ENCODE measurements around the gene GRIN2A. TPM values are rescaled to one million over a fixed set of nuclear protein-coding genes. Genes with fewer than 3 reads are reported as not detected.

The GRIN2A gene
- polyA plus RNA-seq, 1 donor from 2014 or later, result 0.11 TPM

- Histone ChIP-seq H4K20me1 (ENCODE audit: insufficient read depth) (no peaks in the 10 kb centered on the region), H3F3A (ENCODE audit: insufficient read depth, low read length, poor library complexity, severe bottlenecking) (no peaks in the 10 kb centered on the region), H3K9me2 (ENCODE audit: insufficient read depth, low read length) (no peaks in the 10 kb centered on the region), H3K27me3 (ENCODE audit: insufficient read depth, low read depth, low read length) (no peaks in the 10 kb centered on the region), H3K36me3 (ENCODE audit: insufficient read depth, low read length) (no peaks in the 10 kb centered on the region), H3K9ac (ENCODE audit: low read length) (no peak overlapping the region), H3K4me3 (ENCODE audit: low read length) (no peak overlapping the region), H3K79me2 (replicated peaks; ENCODE audit: insufficient read depth, low read length) (no peaks in the 10 kb centered on the region), H3K9me3 (ENCODE audit: low read length) (no peaks in the 10 kb centered on the region), H2AFZ (ENCODE audit: low read depth, low read length) (no peak overlapping the region), H3K27ac (ENCODE audit: low read length) (no peak overlapping the region), H3K4me2 (ENCODE audit: low read length) (no peak overlapping the region)
- TF ChIP-seq CTCF (IDR thresholded peaks at IDR 0.05; ENCODE audit: poor library complexity, severe bottlenecking), result no peak
- no peak for TF ChIP-seq MXI1 (conservative IDR thresholded peaks at IDR 0.05; ENCODE audit: poor library complexity, severe bottlenecking)
- no peak for TF ChIP-seq SMC3 (conservative IDR thresholded peaks at IDR 0.05; ENCODE audit: poor library complexity)
- TF ChIP-seq RAD21 (conservative IDR thresholded peaks at IDR 0.05), result no peak
- no peak for TF ChIP-seq EP300 (conservative IDR thresholded peaks at IDR 0.05; ENCODE audit: poor library complexity, severe bottlenecking)
- TF ChIP-seq POLR2AphosphoS5 (IDR thresholded peaks at IDR 0.05), result no peak
- no peak for TF ChIP-seq EZH2 (IDR thresholded peaks at IDR 0.05; ENCODE audit: borderline replicate concordance, insufficient read depth, low read length, poor library complexity, severe bottlenecking)
- TF ChIP-seq TAF1 (IDR thresholded peaks at IDR 0.05; ENCODE audit: low read depth), result no peak
- TF ChIP-seq, protein P1, sequence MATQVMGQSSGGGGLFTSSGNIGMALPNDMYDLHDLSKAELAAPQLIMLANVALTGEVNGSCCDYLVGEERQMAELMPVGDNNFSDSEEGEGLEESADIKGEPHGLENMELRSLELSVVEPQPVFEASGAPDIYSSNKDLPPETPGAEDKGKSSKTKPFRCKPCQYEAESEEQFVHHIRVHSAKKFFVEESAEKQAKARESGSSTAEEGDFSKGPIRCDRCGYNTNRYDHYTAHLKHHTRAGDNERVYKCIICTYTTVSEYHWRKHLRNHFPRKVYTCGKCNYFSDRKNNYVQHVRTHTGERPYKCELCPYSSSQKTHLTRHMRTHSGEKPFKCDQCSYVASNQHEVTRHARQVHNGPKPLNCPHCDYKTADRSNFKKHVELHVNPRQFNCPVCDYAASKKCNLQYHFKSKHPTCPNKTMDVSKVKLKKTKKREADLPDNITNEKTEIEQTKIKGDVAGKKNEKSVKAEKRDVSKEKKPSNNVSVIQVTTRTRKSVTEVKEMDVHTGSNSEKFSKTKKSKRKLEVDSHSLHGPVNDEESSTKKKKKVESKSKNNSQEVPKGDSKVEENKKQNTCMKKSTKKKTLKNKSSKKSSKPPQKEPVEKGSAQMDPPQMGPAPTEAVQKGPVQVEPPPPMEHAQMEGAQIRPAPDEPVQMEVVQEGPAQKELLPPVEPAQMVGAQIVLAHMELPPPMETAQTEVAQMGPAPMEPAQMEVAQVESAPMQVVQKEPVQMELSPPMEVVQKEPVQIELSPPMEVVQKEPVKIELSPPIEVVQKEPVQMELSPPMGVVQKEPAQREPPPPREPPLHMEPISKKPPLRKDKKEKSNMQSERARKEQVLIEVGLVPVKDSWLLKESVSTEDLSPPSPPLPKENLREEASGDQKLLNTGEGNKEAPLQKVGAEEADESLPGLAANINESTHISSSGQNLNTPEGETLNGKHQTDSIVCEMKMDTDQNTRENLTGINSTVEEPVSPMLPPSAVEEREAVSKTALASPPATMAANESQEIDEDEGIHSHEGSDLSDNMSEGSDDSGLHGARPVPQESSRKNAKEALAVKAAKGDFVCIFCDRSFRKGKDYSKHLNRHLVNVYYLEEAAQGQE (IDR thresholded peaks at IDR 0.05; ENCODE audit: borderline replicate concordance), result no peak
These were observed 317.8 kb downstream of the GRIN2A start for GRCh38 chr16:9864461-9864860.

GRCh38 chr16:9862327-9862726 lies 319.9 kb downstream of the GRIN2A start:
- no peaks in the 10 kb centered on the region for H3K9me2 ChIP-seq (ENCODE audit: insufficient read depth, low read length)
- H3K4me3 ChIP-seq (ENCODE audit: low read length), result no peak overlapping the region
- H3K36me3 ChIP-seq (ENCODE audit: insufficient read depth, low read length), result no peaks in the 10 kb centered on the region
- H3K9me3 ChIP-seq (ENCODE audit: low read length), result no peaks in the 10 kb centered on the region
- no peak overlapping the region for H3K9ac ChIP-seq (ENCODE audit: low read length)
- H3K27me3 ChIP-seq (ENCODE audit: insufficient read depth, low read depth, low read length), result no peaks in the 10 kb centered on the region
- H3K79me2 ChIP-seq (replicated peaks; ENCODE audit: insufficient read depth, low read length), result no peaks in the 10 kb centered on the region
- no peak overlapping the region for H3K27ac ChIP-seq (ENCODE audit: low read length)
- H3K4me2 ChIP-seq (ENCODE audit: low read length), result no peak overlapping the region
- TF ChIP-seq EZH2 (IDR thresholded peaks at IDR 0.05; ENCODE audit: borderline replicate concordance, insufficient read depth, low read length, poor library complexity, severe bottlenecking), result no peak
- TF ChIP-seq RAD21 (conservative IDR thresholded peaks at IDR 0.05), result no peak
- TF ChIP-seq POLR2AphosphoS5 (IDR thresholded peaks at IDR 0.05), result no peak
- TF ChIP-seq EP300 (conservative IDR thresholded peaks at IDR 0.05; ENCODE audit: poor library complexity, severe bottlenecking), result no peak
- TF ChIP-seq, protein P1 (IDR thresholded peaks at IDR 0.05; ENCODE audit: borderline replicate concordance), result no peak
- no peak for TF ChIP-seq TAF1 (IDR thresholded peaks at IDR 0.05; ENCODE audit: low read depth)
- no peak for TF ChIP-seq SMC3 (conservative IDR thresholded peaks at IDR 0.05; ENCODE audit: poor library complexity)
- TF ChIP-seq MXI1 (conservative IDR thresholded peaks at IDR 0.05; ENCODE audit: poor library complexity, severe bottlenecking), result no peak
- no peak for TF ChIP-seq CTCF (IDR thresholded peaks at IDR 0.05; ENCODE audit: poor library complexity, severe bottlenecking)
- H2AFZ ChIP-seq (ENCODE audit: low read depth, low read length), result no peak overlapping the region
- H3F3A ChIP-seq (ENCODE audit: insufficient read depth, low read length, poor library complexity, severe bottlenecking), result no peaks in the 10 kb centered on the region
- no peaks in the 10 kb centered on the region for H4K20me1 ChIP-seq (ENCODE audit: insufficient read depth)
